Measurements from ENCODE around the gene MYO1E.
"Not testable (repeated sequence)": the region's sequence is repeated elsewhere in the genome, so short reads cannot be mapped to it uniquely, and the experiment has no call there.

MYO1E gene

GRCh38 chr15:59166166-59166565 is 206.5 kb downstream of the MYO1E start:
- no peak for DNase-seq (ENCODE audit: low spot score)

- no peak for DNase-seq (ENCODE audit: low spot score)
Measured at GRCh38 chr15:59165726-59166125, 206.9 kb downstream of the MYO1E start.

- not testable (repeated sequence) for DNase-seq (ENCODE audit: low spot score)
Measured at GRCh38 chr15:59162080-59162479, 210.6 kb downstream of the MYO1E start.

GRCh38 chr15:59160880-59161593 is 211.6 kb downstream of the MYO1E start:
- DNase-seq (ENCODE audit: low spot score): peak; percentile 29

GRCh38 chr15:59159210-59159609 is 213.5 kb downstream of the MYO1E start:
- no peak for DNase-seq (ENCODE audit: low spot score)

GRCh38 chr15:59158701-59159034 is 214.0 kb downstream of the MYO1E start:
- DNase-seq (ENCODE audit: low spot score): no peak

GRCh38 chr15:59157840-59158700 is 214.6 kb downstream of the MYO1E start:
- no peak for DNase-seq (ENCODE audit: low spot score)

- no peak for DNase-seq (ENCODE audit: low spot score)
Measured at GRCh38 chr15:59157396-59157795, 215.3 kb downstream of the MYO1E start.

GRCh38 chr15:59155431-59155830 is 217.2 kb downstream of the MYO1E start:
- DNase-seq (ENCODE audit: low spot score): no peak

GRCh38 chr15:59154243-59154642 is 218.4 kb downstream of the MYO1E start:
- DNase-seq (ENCODE audit: low spot score): no peak

GRCh38 chr15:59153466-59153865 is 219.2 kb downstream of the MYO1E start:
- no peak for DNase-seq (ENCODE audit: low spot score)

GRCh38 chr15:59152694-59153450 is 219.8 kb downstream of the MYO1E start:
- DNase-seq (ENCODE audit: low spot score): no peak

- no peak for DNase-seq (ENCODE audit: low spot score)
Measured at GRCh38 chr15:59150185-59150584, 222.5 kb downstream of the MYO1E start.

- peak; percentile 38 for DNase-seq (ENCODE audit: low spot score)
Measured at GRCh38 chr15:59148153-59148833, 224.4 kb downstream of the MYO1E start.

- DNase-seq (ENCODE audit: low spot score): no peak
Measured at GRCh38 chr15:59147666-59148065, 225.0 kb downstream of the MYO1E start.

GRCh38 chr15:59144594-59144993 is 228.1 kb downstream of the MYO1E start:
- DNase-seq (ENCODE audit: low spot score): not testable (repeated sequence)

GRCh38 chr15:59143281-59143680 is 229.4 kb downstream of the MYO1E start:
- no peak for DNase-seq (ENCODE audit: low spot score)

- DNase-seq (ENCODE audit: low spot score): no peak
Measured at GRCh38 chr15:59140422-59141226, 232.0 kb downstream of the MYO1E start.

GRCh38 chr15:59138243-59138642 is 234.4 kb downstream of the MYO1E start:
- DNase-seq (ENCODE audit: low spot score): peak; percentile 47

GRCh38 chr15:59137566-59137965 is 235.1 kb downstream of the MYO1E start:
- DNase-seq (ENCODE audit: low spot score): no peak

- no peak for DNase-seq (ENCODE audit: low spot score)
Measured at GRCh38 chr15:59133929-59134427, 238.7 kb downstream of the MYO1E start.

Measured in AG08396 (cell line).